B cell (primary cell): ENCODE results near the gene RERE.

Experiments used
- CTCF ChIP-seq: fragments of 200-600 bp; IDR thresholded peaks from one replicate; pipeline ENCODE4 v1.8.0; 2022; ENCODE audit warnings: antibody characterized with exemption, mild to moderate bottlenecking
- EZH2 ChIP-seq: IDR thresholded peaks from 2 replicates; pipeline ENCODE4 v1.6.1; 2012; ENCODE audit warnings: borderline replicate concordance, low read depth, mild to moderate bottlenecking, moderate library complexity, low read length; ENCODE audit not compliant: insufficient read depth, poor library complexity, severe bottlenecking

GRCh38 chr1:8652467-8653046 lies 164.9 kb downstream of the RERE start:
- TF ChIP-seq CTCF, result no peak
- TF ChIP-seq EZH2, result no peak
